Epithelial cell of proximal tubule (primary cell): ENCODE results near the gene DHX29. TPM values are rescaled to one million over a fixed set of nuclear protein-coding genes. Genes with fewer than 3 reads are reported as not detected.
"Not testable (repeated sequence)": the region's sequence is repeated elsewhere in the genome, so short reads cannot be mapped to it uniquely, and the experiment has no call there.

Experiments
- DNase-seq: peaks from one replicate; pipeline ENCODE4 v3.0.0-alpha.2; 2011; ENCODE audit warnings: low read depth
- H3K4me3 ChIP-seq: 2 replicates; pipeline ENCODE4 v1.5.1; 2011; ENCODE audit warnings: low read depth, mild to moderate bottlenecking, low read length
- CTCF ChIP-seq: conservative IDR thresholded peaks from 2 replicates; pipeline ENCODE4 v1.5.1; 2012; ENCODE audit warnings: low read depth, mild to moderate bottlenecking, low read length
- total RNA-seq: library from RNA; depleted of rRNA; stranded (reverse); fragments of >200 nt; gene quantifications from 2 replicates; pipeline ENCODE4 v1.2.3, GENCODE V29; 2015

Gene DHX29
- total RNA-seq, 1 donor from 2014 or later = 17.1 TPM

- no peak for TF ChIP-seq CTCF
- no peak overlapping the region for H3K4me3 ChIP-seq
- DNase-seq = no peak
These were observed 18.1 kb upstream of the DHX29 start for GRCh38 chr5:55325621-55326020.

GRCh38 chr5:55324815-55325418 lies 17.4 kb upstream of the DHX29 start:
- H3K4me3 ChIP-seq = no peak overlapping the region
- peak; percentile 65 for TF ChIP-seq CTCF
- DNase-seq = no peak

GRCh38 chr5:55324006-55324405 lies 16.5 kb upstream of the DHX29 start:
- TF ChIP-seq CTCF = no peak
- H3K4me3 ChIP-seq = no peak overlapping the region
- DNase-seq = no peak

- no peak for TF ChIP-seq CTCF
- DNase-seq = no peak
- no peak overlapping the region for H3K4me3 ChIP-seq
These were observed 13.1 kb upstream of the DHX29 start for GRCh38 chr5:55320571-55320970.

- H3K4me3 ChIP-seq = no peak overlapping the region
- no peak for DNase-seq
- TF ChIP-seq CTCF = no peak
These were observed 12.0 kb upstream of the DHX29 start for GRCh38 chr5:55319491-55319890.

GRCh38 chr5:55318237-55318636 lies 10.7 kb upstream of the DHX29 start:
- not testable (repeated sequence) for H3K4me3 ChIP-seq, DNase-seq

GRCh38 chr5:55316837-55317236 lies 9.3 kb upstream of the DHX29 start:
- H3K4me3 ChIP-seq = no peak overlapping the region
- no peak for DNase-seq

More at GRCh38 chr5:55316837-55317236, 9.3 kb upstream of the DHX29 start:
- TF ChIP-seq CTCF = no peak
